Caco-2 (cell line): ENCODE measurements around the gene PRPF18. TPM values are rescaled to one million over a fixed set of nuclear protein-coding genes. Genes with fewer than 3 reads are reported as not detected.

ENCODE experiments used
- BruUV-seq: library from RNA; stranded (reverse); fragments of 400-500 nt; replicated peaks from 2 replicates; lab custom pipeline; 2021; lab: Mats Ljungman, UMichigan
- CTCF ChIA-PET: fragments of 300-600 bp; sonication (Branson Sonifier 250); formaldehyde crosslinking; loops from one replicate; lab custom pipeline; 2022; ENCODE audit warnings: antibody characterized with exemption; lab: Charles Lee
- POLR2A ChIA-PET: fragments of 300-600 bp; sonication (Branson Sonifier 250); formaldehyde crosslinking; loops from one replicate; lab custom pipeline; 2022; ENCODE audit warnings: antibody characterized with exemption; lab: Charles Lee
- DNase-seq, 2 experiments: peaks; one replicate each; pipeline versions ENCODE4 v3.0.0 to v3.0.0-alpha.2; 2020 to 2022
- H3K27me3 ChIP-seq: replicated peaks from 2 replicates; pipeline ENCODE4 v1.6.0; 2011; ENCODE audit warnings: low read length; ENCODE audit not compliant: control insufficient read depth, insufficient read depth
- H3K36me3 ChIP-seq: 2 replicates; pipeline ENCODE4 v1.5.1; 2011; ENCODE audit warnings: low read length; ENCODE audit not compliant: control insufficient read depth, insufficient read depth
- H3K4me1 ChIP-seq: fragments of 250-450 bp; sonication (Bioruptor Pico); 2 replicates; pipeline ENCODE4 v1.5.1; 2020; ENCODE audit warnings: mild to moderate bottlenecking
- H3K4me3 ChIP-seq: 2 replicates; pipeline ENCODE4 v1.5.1; 2011; ENCODE audit warnings: low read depth, mild to moderate bottlenecking, control low read depth, low read length
- H3K9me3 ChIP-seq: fragments of 250-450 bp; sonication (Bioruptor Pico); 2 replicates; pipeline ENCODE4 v1.5.1; 2020; ENCODE audit warnings: mild to moderate bottlenecking, moderate library complexity
- H3K27ac Mint-ChIP-seq: one replicate; pipeline ENCODE4 v1.8.0; 2022; ENCODE audit warnings: mixed read lengths; ENCODE audit not compliant: unreplicated experiment
- H3K27me3 Mint-ChIP-seq: one replicate; pipeline ENCODE4 v1.8.0; 2022; ENCODE audit warnings: mixed read lengths; ENCODE audit not compliant: insufficient read depth, unreplicated experiment
- H3K36me3 Mint-ChIP-seq: one replicate; pipeline ENCODE4 v1.8.0; 2022; ENCODE audit warnings: mild to moderate bottlenecking, mixed read lengths; ENCODE audit not compliant: insufficient read depth, unreplicated experiment
- H3K4me1 Mint-ChIP-seq: one replicate; pipeline ENCODE4 v1.8.0; 2022; ENCODE audit warnings: low read depth, mixed read lengths; ENCODE audit not compliant: unreplicated experiment
- H3K4me3 Mint-ChIP-seq: one replicate; pipeline ENCODE4 v1.8.0; 2022; ENCODE audit warnings: mild to moderate bottlenecking, moderate library complexity, mixed read lengths; ENCODE audit not compliant: unreplicated experiment
- H3K9me3 Mint-ChIP-seq: one replicate; pipeline ENCODE4 v1.8.0; 2022; ENCODE audit warnings: mixed read lengths; ENCODE audit not compliant: unreplicated experiment
- CTCF ChIP-seq, 2 experiments: fragments of 200-600 bp in 1 of 2; IDR thresholded peaks; 1 replicate in 1 of 2; 2 replicates in 1 of 2; pipeline versions ENCODE4 v1.5.1 to v1.8.0; 2011 to 2022; ENCODE audit warnings: antibody characterized with exemption in 1 of 2, control low read depth in 1 of 2, inconsistent platforms in 1 of 2, low read depth in 1 of 2, low read length in 1 of 2, mild to moderate bottlenecking in 1 of 2, moderate library complexity in 1 of 2; ENCODE audit not compliant: insufficient read depth in 1 of 2, severe bottlenecking in 1 of 2, unreplicated experiment in 1 of 2
- intact Hi-C: fragments of 100-400 bp; cut with micrococcal nuclease; formaldehyde crosslinking; loops from one replicate; pipeline ENCODE4 v1.10.0; 2022; ENCODE audit not compliant: unreplicated experiment
- total RNA-seq: library from RNA; stranded (reverse); gene quantifications from 2 replicates; pipeline ENCODE4 v1.2.3, GENCODE V29; 2022

The PRPF18 gene
- total RNA-seq, 1 experiment from 2014 or later, result 31.0 TPM

DNA sequence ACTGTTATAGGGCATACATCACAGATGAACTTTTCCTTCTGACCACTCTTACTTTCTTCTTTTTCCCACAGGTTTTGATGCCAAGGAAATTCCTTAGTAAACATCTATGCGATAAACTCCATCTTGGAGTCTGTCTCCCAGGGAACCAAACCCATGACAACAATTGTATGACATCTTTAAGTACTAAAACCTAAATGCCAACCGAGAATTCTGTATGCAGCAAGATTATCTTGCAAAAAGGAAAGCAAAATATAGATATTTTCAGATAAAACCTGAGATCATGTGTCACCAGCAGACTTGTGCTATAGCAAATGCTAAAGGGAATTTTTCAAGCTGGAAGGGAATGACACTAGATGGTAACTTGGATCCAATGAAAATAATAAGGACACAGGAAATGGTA, 36.0 kb upstream of the PRPF18 start:
- peaks cover 27% of the 10 kb centered on the region for H3K9me3 Mint-ChIP-seq
- ChIA-PET POLR2A (no interaction called here), CTCF (no interaction called here)
- H3K36me3 ChIP-seq, result no peaks in the 10 kb centered on the region
- no peak for DNase-seq
- no peaks in the 10 kb centered on the region for H3K4me1 Mint-ChIP-seq
- intact Hi-C loops, result no loop called here
- H3K4me3 Mint-ChIP-seq, result no peak overlapping the region
- BruUV-seq, result no TSS peak
- H3K27ac Mint-ChIP-seq, result no peak overlapping the region
- H3K27me3 Mint-ChIP-seq, result peaks cover 15% of the 10 kb centered on the region
- TF ChIP-seq CTCF (IDR thresholded peaks at IDR 0.05; ENCODE audit: insufficient read depth in 1 of 2, low read depth in 1 of 2, low read length in 1 of 2, severe bottlenecking in 1 of 2, unreplicated experiment in 1 of 2), result no peak
- no peaks in the 10 kb centered on the region for H3K4me1 ChIP-seq
- no peak overlapping the region for H3K4me3 ChIP-seq
- H3K9me3 ChIP-seq, result peaks cover 5% of the 10 kb centered on the region; the same call in 1 of the 2 replicates
- no peaks in the 10 kb centered on the region for H3K36me3 Mint-ChIP-seq
- H3K27me3 ChIP-seq, result peaks cover 2% of the 10 kb centered on the region; the same call in 1 of the 2 replicates

- H3K4me1 ChIP-seq, result no peaks in the 10 kb centered on the region
- peaks cover 4% of the 10 kb centered on the region; the same call in 1 of the 2 replicates for H3K9me3 ChIP-seq
- ChIA-PET CTCF (no interaction called here), POLR2A (no interaction called here)
- no peaks in the 10 kb centered on the region for H3K36me3 ChIP-seq
- Mint-ChIP-seq H3K9me3 (peaks cover 7% of the 10 kb centered on the region), H3K27me3 (peaks cover 3% of the 10 kb centered on the region), H3K4me1 (no peaks in the 10 kb centered on the region), H3K4me3 (no peak overlapping the region), H3K36me3 (no peaks in the 10 kb centered on the region), H3K27ac (no peak overlapping the region)
- no TSS peak for BruUV-seq
- DNase-seq, result no peak
- TF ChIP-seq CTCF (IDR thresholded peaks at IDR 0.05; ENCODE audit: insufficient read depth in 1 of 2, low read depth in 1 of 2, low read length in 1 of 2, severe bottlenecking in 1 of 2, unreplicated experiment in 1 of 2), result no peak
- intact Hi-C loops, result no loop called here
- H3K27me3 ChIP-seq, result no peaks in the 10 kb centered on the region
- no peak overlapping the region for H3K4me3 ChIP-seq
These were observed 30.8 kb upstream of the PRPF18 start for GRCh38 chr10:13555884-13556510.

DNA sequence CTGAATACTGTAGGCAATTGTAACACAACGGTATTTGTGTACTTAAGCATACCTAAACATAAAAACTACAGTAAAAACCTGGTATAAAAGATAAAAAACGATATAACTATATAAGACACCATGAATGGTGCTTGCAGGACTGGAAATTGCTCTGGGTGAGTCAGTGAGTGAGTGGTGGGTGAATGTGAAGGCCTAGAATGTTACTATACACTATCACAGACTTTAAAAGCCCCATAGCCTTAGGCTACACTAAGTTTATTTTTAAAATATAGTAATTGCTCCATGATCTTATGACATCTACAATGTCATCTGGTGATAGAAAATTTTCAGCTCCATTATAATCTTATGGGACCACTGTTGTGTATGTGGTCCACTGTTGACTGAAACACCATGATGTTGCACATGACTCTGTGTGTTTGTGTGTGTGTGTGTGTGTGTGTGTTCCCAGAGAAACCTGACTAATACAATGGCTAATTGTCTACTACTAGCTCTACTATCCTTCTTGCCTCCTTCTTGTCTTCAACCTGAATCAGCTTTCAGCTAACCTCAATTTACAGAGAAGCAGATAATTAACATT, 27.6 kb upstream of the PRPF18 start:
- intact Hi-C loops, result no loop called here
- Mint-ChIP-seq H3K4me1 (no peaks in the 10 kb centered on the region), H3K4me3 (no peak overlapping the region), H3K36me3 (no peaks in the 10 kb centered on the region), H3K27me3 (no peaks in the 10 kb centered on the region), H3K9me3 (peaks cover 4% of the 10 kb centered on the region), H3K27ac (no peak overlapping the region)
- Histone ChIP-seq H3K36me3 (no peaks in the 10 kb centered on the region), H3K4me1 (no peaks in the 10 kb centered on the region), H3K27me3 (no peaks in the 10 kb centered on the region; the same call in 1 of the 2 replicates), H3K4me3 (no peak overlapping the region), H3K9me3 (peaks cover 6% of the 10 kb centered on the region)
- TF ChIP-seq CTCF (IDR thresholded peaks at IDR 0.05; ENCODE audit: insufficient read depth in 1 of 2, low read depth in 1 of 2, low read length in 1 of 2, severe bottlenecking in 1 of 2, unreplicated experiment in 1 of 2), result no peak
- BruUV-seq, result no TSS peak
- ChIA-PET POLR2A (no interaction called here), CTCF (no interaction called here)
- no peak for DNase-seq
